Measurements from ENCODE around the gene MARCHF2.

- TF ChIP-seq CTCF (IDR thresholded peaks at IDR 0.05; ENCODE audit: insufficient read depth, low read depth, low read length), result no peak
- no peak for TF ChIP-seq EZH2 (IDR thresholded peaks at IDR 0.05; ENCODE audit: insufficient read depth, low read length)
Observed at GRCh38 chr19:8446061-8446709, 33.1 kb downstream of the MARCHF2 start.

Measured in astrocyte (in vitro differentiated cells and primary cell).